Sigmoid colon (tissue), 7 donors: Measurements from ENCODE around the gene NCS1. TPM values are rescaled to one million over a fixed set of nuclear protein-coding genes. Genes with fewer than 3 reads are reported as not detected.

Source experiments
- DNase-seq: peaks from one replicate; pipeline ENCODE4 v3.0.0-alpha.2; 2019
- H3K27ac ChIP-seq, 4 donors: fragments of 200-600 bp; sonication (generic); one replicate each; pipeline ENCODE4 v1.5.1; 2016 to 2019; ENCODE audit warnings: mild to moderate bottlenecking in 1 of 4
- H3K27me3 ChIP-seq, 3 donors: fragments of 200-600 bp; sonication (generic); one replicate each; pipeline ENCODE4 v1.5.1; 2019; ENCODE audit warnings: mild to moderate bottlenecking in 1 of 3
- H3K36me3 ChIP-seq, 4 donors: fragments of 200-600 bp; sonication (generic); one replicate each; pipeline ENCODE4 v1.5.1; 2016 to 2019
- H3K4me1 ChIP-seq, 4 donors: fragments of 200-600 bp; sonication (generic); one replicate each; pipeline ENCODE4 v1.5.1; 2017 to 2019
- H3K4me3 ChIP-seq, 4 donors: fragments of 200-600 bp; sonication (generic); one replicate each; pipeline ENCODE4 v1.5.1; 2017 to 2019; ENCODE audit warnings: mild to moderate bottlenecking in 2 of 4, moderate library complexity in 1 of 4
- H3K9me3 ChIP-seq, 4 donors: fragments of 200-600 bp in 3 of 4; sonication (generic) in 3 of 4; one replicate each; pipeline versions ENCODE4 v1.5.1 to v1.6.1; 2013 to 2019
- EP300 ChIP-seq, 4 donors: sonication (generic); formaldehyde crosslinking; IDR thresholded peaks; one replicate each; pipeline ENCODE4 v1.6.1; 2017; ENCODE audit warnings: antibody characterized with exemption in 4 of 4
- POLR2A ChIP-seq, 2 donors: fragments of 450-650 bp; IDR thresholded peaks; one replicate each; pipeline ENCODE4 v1.6.1; 2016; ENCODE audit warnings: antibody characterized with exemption in 2 of 2, mild to moderate bottlenecking in 2 of 2, moderate library complexity in 2 of 2
- POLR2AphosphoS5 ChIP-seq, 4 donors: sonication (generic); formaldehyde crosslinking; IDR thresholded peaks; one replicate each; pipeline ENCODE4 v1.6.1; 2017; ENCODE audit warnings: antibody characterized with exemption in 4 of 4
- WGBS, 2 donors: extraction: QIAGEN DNeasy Blood & Tissue Kit; methylation state at CpG; one replicate each; pipeline ENCODE4 v1.1.7; 2013; 5-methylcytosine and 5-hydroxymethylcytosine counted together
- intact Hi-C: fragments of 100-400 bp; cut with DNase I; formaldehyde crosslinking; loops from one replicate; pipeline ENCODE4 v1.15.1; 2023
- polyA plus RNA-seq, 3 donors: library from polyadenylated mRNA; stranded (reverse); fragments of 200-250 nt; gene quantifications; one replicate each; pipeline ENCODE4 v1.2.3, GENCODE V29; 2013
- total RNA-seq, 4 donors: library from RNA; depleted of rRNA; stranded (reverse); fragments of >200 nt; gene quantifications; one replicate each; pipeline ENCODE4 v1.1.0, GENCODE V29; 2016
- TF ChIP-seq, protein P1 (sequence below), 4 experiments: fragments of 450-650 bp in 3 of 4; fragments of 200-600 bp in 1 of 4; IDR thresholded peaks; one replicate each; pipeline ENCODE4 v1.5.1; 2016 to 2019; ENCODE audit warnings: antibody characterized with exemption in 4 of 4, mild to moderate bottlenecking in 3 of 4, moderate library complexity in 2 of 4
- donor health status: healthy with polysubstance abuse.
- donor health status: Bipolar disorder and iron deficiency.
- donor health status: healthy.

Gene NCS1
- total and polyA plus RNA-seq, 7 donors = 0.69 to 133 (median 78.5) TPM

DNA sequence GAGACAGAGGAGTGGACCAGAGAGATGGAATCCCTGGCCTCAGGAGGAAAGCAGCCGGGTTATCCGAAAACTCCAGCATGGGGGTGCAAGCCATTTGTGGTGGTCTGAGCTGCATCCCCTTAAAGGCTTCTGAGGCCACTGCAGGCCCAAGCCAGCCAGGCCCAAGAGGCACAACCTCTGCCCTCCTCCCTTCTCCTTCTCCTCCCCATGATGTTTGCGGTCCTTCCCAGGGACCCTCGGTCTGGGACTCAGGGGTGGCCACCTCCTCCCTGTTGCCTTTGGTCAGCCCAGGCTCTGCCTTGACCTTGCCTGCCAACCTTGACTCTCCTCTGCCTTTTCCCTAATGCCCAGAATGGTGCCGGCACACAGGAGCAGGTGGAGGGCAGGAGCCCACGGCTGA, 4.6 kb downstream of the NCS1 start:
- Histone ChIP-seq H3K9me3 (no peaks in the 10 kb centered on the region), H3K4me1 (peaks cover 0 to 83% (median 73%) of the 10 kb centered on the region in 4 donors), H3K36me3 (no peaks in the 10 kb centered on the region), H3K27me3 (no peaks in the 10 kb centered on the region), H3K27ac (peak overlapping the region; percentile 94 to 99 (median 97)), H3K4me3 (no peak overlapping the region)
- intact Hi-C loops = no loop called here
- no peak for DNase-seq
- WGBS, 2 donors = 94 to 96% methylated on average over 6 of the region's 6 CpGs
- TF ChIP-seq POLR2A (IDR thresholded peaks at IDR 0.05) = no peak
- no peak for TF ChIP-seq EP300 (IDR thresholded peaks at IDR 0.05)
- TF ChIP-seq POLR2AphosphoS5 (IDR thresholded peaks at IDR 0.05) = no peak

DNA sequence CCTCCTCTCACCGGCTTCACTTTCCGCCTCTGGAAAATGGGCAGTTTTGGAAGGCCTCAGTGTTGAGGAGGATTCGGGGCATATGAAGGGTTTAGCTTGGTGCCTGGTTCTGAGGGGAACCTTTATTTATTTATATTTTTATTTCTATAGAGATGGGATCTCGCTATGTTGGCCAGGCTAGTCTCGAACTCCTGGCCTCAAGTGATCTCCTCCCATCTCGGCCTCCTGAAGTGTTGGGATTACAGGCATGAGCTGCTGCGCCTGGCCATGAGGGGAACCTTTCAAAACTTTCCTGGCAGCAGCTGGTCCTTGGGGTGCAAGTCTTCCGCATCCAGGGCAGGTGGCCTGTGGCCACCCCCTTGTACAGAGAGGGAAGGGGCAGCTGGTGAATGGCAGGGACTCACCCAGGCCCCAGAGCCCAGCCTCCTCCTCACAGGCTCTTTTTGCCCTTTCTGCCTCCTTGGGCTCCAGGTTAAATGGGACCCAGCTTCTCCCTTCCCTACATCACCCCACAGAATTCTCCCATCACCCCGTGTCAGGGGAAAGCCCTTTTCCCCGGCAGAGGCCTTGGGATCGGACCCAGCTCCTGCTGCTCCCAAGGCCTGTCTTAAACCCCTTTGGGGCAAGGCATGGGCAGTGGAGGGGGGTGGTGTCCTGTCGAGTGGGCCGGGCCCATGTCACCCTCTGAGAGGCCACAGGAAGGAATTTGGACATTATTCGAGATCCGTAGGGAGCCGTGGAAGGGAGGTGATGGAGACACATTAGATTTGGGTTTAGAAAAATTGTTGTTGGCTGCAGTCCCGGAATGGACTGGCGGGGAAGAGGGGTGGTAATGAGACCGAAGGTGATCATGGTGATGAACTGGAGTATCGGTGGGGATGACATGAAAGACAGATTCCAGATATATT, 5.9 kb downstream of the NCS1 start:
- Histone ChIP-seq H3K9me3 (no peaks in the 10 kb centered on the region), H3K4me3 (no peak overlapping the region), H3K27ac (peak overlapping the region; percentile 94 to 99 (median 97)), H3K36me3 (no peaks in the 10 kb centered on the region), H3K4me1 (peaks cover 0 to 93% (median 85%) of the 10 kb centered on the region in 4 donors), H3K27me3 (no peaks in the 10 kb centered on the region)
- WGBS, 2 donors = 82 to 83% methylated on average over 20 of the region's 20 CpGs
- intact Hi-C loops = no loop called here
- TF ChIP-seq POLR2AphosphoS5 (IDR thresholded peaks at IDR 0.05) (no peak), POLR2A (IDR thresholded peaks at IDR 0.05) (no peak), EP300 (IDR thresholded peaks at IDR 0.05) (no peak)
- TF ChIP-seq, protein P1, sequence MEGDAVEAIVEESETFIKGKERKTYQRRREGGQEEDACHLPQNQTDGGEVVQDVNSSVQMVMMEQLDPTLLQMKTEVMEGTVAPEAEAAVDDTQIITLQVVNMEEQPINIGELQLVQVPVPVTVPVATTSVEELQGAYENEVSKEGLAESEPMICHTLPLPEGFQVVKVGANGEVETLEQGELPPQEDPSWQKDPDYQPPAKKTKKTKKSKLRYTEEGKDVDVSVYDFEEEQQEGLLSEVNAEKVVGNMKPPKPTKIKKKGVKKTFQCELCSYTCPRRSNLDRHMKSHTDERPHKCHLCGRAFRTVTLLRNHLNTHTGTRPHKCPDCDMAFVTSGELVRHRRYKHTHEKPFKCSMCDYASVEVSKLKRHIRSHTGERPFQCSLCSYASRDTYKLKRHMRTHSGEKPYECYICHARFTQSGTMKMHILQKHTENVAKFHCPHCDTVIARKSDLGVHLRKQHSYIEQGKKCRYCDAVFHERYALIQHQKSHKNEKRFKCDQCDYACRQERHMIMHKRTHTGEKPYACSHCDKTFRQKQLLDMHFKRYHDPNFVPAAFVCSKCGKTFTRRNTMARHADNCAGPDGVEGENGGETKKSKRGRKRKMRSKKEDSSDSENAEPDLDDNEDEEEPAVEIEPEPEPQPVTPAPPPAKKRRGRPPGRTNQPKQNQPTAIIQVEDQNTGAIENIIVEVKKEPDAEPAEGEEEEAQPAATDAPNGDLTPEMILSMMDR (IDR thresholded peaks at IDR 0.05) = no peak
- no peak for DNase-seq

DNA sequence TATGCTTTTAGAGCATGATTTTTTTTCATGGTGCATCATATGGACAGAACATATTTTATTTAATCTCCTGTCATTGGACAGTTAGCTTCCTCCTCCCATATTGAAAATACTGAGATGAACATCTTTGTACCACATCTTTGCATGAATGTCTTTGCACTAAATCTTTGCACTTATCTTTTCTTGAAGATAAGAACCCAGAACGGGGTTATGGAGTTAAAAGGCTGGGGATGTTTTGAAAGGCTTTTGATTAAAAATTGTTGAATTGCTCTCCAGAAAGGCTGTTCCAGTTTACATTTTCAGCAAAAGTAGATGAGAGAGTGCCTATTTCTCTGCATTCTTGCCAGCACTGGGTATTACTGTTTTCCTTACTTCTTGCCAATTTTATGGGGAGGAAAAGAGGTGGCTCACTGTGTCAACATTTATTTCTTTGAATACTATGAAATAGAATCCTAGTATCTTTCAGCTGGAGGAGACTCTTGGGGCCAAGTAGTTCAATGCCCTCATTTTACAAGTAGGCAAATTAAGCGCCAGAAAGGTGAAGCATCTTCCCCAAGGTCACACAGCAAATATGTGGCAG, 7.2 kb downstream of the NCS1 start:
- TF ChIP-seq EP300 (IDR thresholded peaks at IDR 0.05) = no peak
- TF ChIP-seq, protein P1 (IDR thresholded peaks at IDR 0.05) = no peak
- TF ChIP-seq POLR2A (IDR thresholded peaks at IDR 0.05) = no peak
- no peak for DNase-seq
- peak overlapping the region; percentile 94 to 99 (median 97) for H3K27ac ChIP-seq
- peaks cover 0 to 93% (median 86%) of the 10 kb centered on the region in 4 donors for H3K4me1 ChIP-seq
- no peaks in the 10 kb centered on the region for H3K27me3 ChIP-seq
- no peaks in the 10 kb centered on the region for H3K9me3 ChIP-seq
- 75 to 80% methylated on average over 2 of the region's 2 CpGs for WGBS, 2 donors
- H3K36me3 ChIP-seq = no peaks in the 10 kb centered on the region
- intact Hi-C loops = no loop called here
- no peak overlapping the region for H3K4me3 ChIP-seq

DNA sequence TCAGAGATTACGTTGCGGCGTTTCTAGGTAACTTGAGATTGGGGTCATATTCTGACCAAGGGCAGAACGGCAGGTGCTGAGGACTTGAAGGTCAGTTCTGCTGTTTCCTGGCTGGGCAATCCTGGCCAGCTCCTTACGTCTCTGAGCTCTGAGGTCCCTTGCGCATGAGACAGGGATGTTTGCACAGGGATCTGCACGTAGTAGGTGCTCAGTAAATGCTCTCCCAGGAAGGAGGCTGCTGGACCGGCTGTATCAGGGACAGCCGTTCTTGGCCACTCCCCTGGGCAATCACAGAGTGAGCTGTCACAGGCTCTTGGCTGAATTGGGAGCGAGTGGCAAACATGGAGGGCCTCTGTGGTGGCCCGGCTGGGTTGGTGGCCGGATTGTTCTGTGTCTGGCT, 8.3 kb downstream of the NCS1 start:
- Histone ChIP-seq H3K36me3 (no peaks in the 10 kb centered on the region), H3K4me3 (no peak overlapping the region), H3K9me3 (no peaks in the 10 kb centered on the region), H3K27ac (peak overlapping the region; percentile 94 to 99 (median 96)), H3K4me1 (peaks cover 0 to 96% (median 86%) of the 10 kb centered on the region in 4 donors), H3K27me3 (no peaks in the 10 kb centered on the region)
- intact Hi-C loops = loop anchor here (5.0 kb wide), 1 partner anchor 152 kb away; no protein-coding TSS in a partner anchor
- TF ChIP-seq POLR2A (IDR thresholded peaks at IDR 0.05) (no peak), POLR2AphosphoS5 (IDR thresholded peaks at IDR 0.05) (no peak), EP300 (IDR thresholded peaks at IDR 0.05) (no peak)
- TF ChIP-seq, protein P1 (IDR thresholded peaks at IDR 0.05) = no peak
- WGBS, 2 donors = 65 to 83% methylated on average over 12 of the region's 12 CpGs
- no peak for DNase-seq
